Astrocyte (in vitro differentiated cells and primary cell): ENCODE measurements around the gene TOPORS. TPM values are rescaled to one million over a fixed set of nuclear protein-coding genes. Genes with fewer than 3 reads are reported as not detected.

Experiments used
- DNase-seq: peaks from one replicate; pipeline ENCODE4 v3.0.0-alpha.2; 2010; ENCODE audit warnings: low read depth
- FAIRE-seq: peaks from 2 replicates; lab custom pipeline; 2011; peaks lifted over from hg19 to GRCh38; lab: Jason Lieb, UNC
- H2AFZ ChIP-seq: 2 replicates; pipeline ENCODE4 v1.6.0; 2012; ENCODE audit warnings: low read depth, low read length, inconsistent platforms
- H3K27ac ChIP-seq: 2 replicates; pipeline ENCODE4 v1.5.1; 2011; ENCODE audit warnings: low read depth, low read length, inconsistent platforms
- H3K27me3 ChIP-seq: 2 replicates; pipeline ENCODE4 v1.6.0; 2011; ENCODE audit warnings: low read length, inconsistent platforms; ENCODE audit not compliant: insufficient read depth
- H3K36me3 ChIP-seq: 2 replicates; pipeline ENCODE4 v1.5.1; 2011; ENCODE audit warnings: low read length, inconsistent platforms; ENCODE audit not compliant: insufficient read depth
- H3K4me1 ChIP-seq: 2 replicates; pipeline ENCODE4 v1.5.1; 2011; ENCODE audit warnings: low read length, inconsistent platforms; ENCODE audit not compliant: insufficient read depth
- H3K4me2 ChIP-seq: 2 replicates; pipeline ENCODE4 v1.6.0; 2012; ENCODE audit warnings: low read length, inconsistent platforms
- H3K4me3 ChIP-seq: 2 replicates; pipeline ENCODE4 v1.5.1; 2011; ENCODE audit warnings: low read depth, mild to moderate bottlenecking, low read length, inconsistent platforms; ENCODE audit not compliant: insufficient read depth
- H3K79me2 ChIP-seq: 2 replicates; pipeline ENCODE4 v1.6.0; 2012; ENCODE audit warnings: mild to moderate bottlenecking, low read length, inconsistent platforms; ENCODE audit not compliant: insufficient read depth
- H3K9ac ChIP-seq: 2 replicates; pipeline ENCODE4 v1.6.0; 2012; ENCODE audit warnings: mild to moderate bottlenecking, low read length, inconsistent platforms
- H3K9me3 ChIP-seq: 2 replicates; pipeline ENCODE4 v1.5.1; 2012; ENCODE audit warnings: low read depth, mild to moderate bottlenecking, low read length, inconsistent platforms; ENCODE audit not compliant: insufficient read depth
- H4K20me1 ChIP-seq: 2 replicates; pipeline ENCODE4 v1.6.0; 2012; ENCODE audit warnings: low read length, inconsistent platforms; ENCODE audit not compliant: insufficient read depth
- H3K27ac Mint-ChIP-seq: one replicate; pipeline ENCODE4 v1.8.0; 2021; ENCODE audit warnings: mild to moderate bottlenecking, mixed read lengths; ENCODE audit not compliant: unreplicated experiment
- H3K27me3 Mint-ChIP-seq: one replicate; pipeline ENCODE4 v1.8.0; 2021; ENCODE audit warnings: low read depth, mixed read lengths; ENCODE audit not compliant: unreplicated experiment
- H3K36me3 Mint-ChIP-seq: one replicate; pipeline ENCODE4 v1.8.0; 2021; ENCODE audit warnings: low read depth, mixed read lengths; ENCODE audit not compliant: unreplicated experiment
- H3K4me1 Mint-ChIP-seq: one replicate; pipeline ENCODE4 v1.8.0; 2021; ENCODE audit warnings: low read depth, mixed read lengths; ENCODE audit not compliant: unreplicated experiment
- H3K4me3 Mint-ChIP-seq: one replicate; pipeline ENCODE4 v1.8.0; 2021; ENCODE audit warnings: mild to moderate bottlenecking, moderate library complexity, mixed read lengths; ENCODE audit not compliant: unreplicated experiment
- H3K9me3 Mint-ChIP-seq: one replicate; pipeline ENCODE4 v1.8.0; 2021; ENCODE audit warnings: mild to moderate bottlenecking, mixed read lengths; ENCODE audit not compliant: unreplicated experiment
- EZH2 ChIP-seq: IDR thresholded peaks from 2 replicates; pipeline ENCODE4 v1.6.1; 2012; ENCODE audit warnings: mild to moderate bottlenecking, low read length, inconsistent platforms; ENCODE audit not compliant: insufficient read depth
- total RNA-seq: library from RNA; stranded (reverse); gene quantifications from 2 replicates; pipeline ENCODE4 v1.2.1, GENCODE V29; 2021
- TF ChIP-seq, protein P1 (sequence below): IDR thresholded peaks from 2 replicates; pipeline ENCODE4 v1.5.1; 2011; ENCODE audit warnings: low read depth, mild to moderate bottlenecking, inconsistent platforms, low read length, moderate library complexity; ENCODE audit not compliant: insufficient read depth

TOPORS gene
- total RNA-seq, 1 donor from 2014 or later: 20.4 TPM

DNA sequence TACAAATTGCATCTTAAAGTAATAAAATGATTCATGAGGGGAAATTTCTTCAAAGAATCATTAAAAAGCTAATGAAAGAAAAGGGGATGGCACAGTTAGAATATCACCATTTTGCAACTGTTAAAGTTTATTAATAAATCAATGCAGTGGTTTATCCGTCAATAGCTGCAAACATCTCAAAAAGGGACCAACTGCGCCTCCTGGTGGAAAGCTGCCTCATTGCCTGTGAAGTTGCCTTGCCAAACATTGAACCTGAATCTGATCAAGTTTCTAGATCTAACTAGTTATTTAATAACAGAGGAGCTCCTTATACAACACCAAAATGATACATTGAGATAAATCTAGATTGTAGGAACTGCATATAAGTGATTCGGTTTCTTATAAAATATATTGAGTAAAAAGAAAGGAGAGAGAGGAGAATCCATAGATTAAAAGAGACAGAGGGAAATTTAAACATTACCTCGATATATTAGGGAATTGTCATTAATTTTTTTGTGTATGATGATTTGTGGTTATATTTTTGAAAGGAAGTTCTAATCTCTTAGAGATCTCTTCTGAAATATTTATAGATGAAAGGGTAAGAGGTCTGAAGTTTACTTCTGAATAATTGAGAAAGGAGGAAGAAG is 27.4 kb upstream of the TOPORS start:
- Histone ChIP-seq H3K4me2 (no peak overlapping the region), H3K4me3 (no peak overlapping the region), H4K20me1 (no peaks in the 10 kb centered on the region), H3K27me3 (peaks cover 2% of the 10 kb centered on the region), H3K9ac (no peak overlapping the region), H3K9me3 (no peaks in the 10 kb centered on the region), H3K79me2 (no peaks in the 10 kb centered on the region), H3K36me3 (no peaks in the 10 kb centered on the region), H3K4me1 (peaks cover 6% of the 10 kb centered on the region), H2AFZ (no peak overlapping the region), H3K27ac (no peak overlapping the region)
- no peaks in the 10 kb centered on the region for H3K27me3 Mint-ChIP-seq
- DNase-seq: no peak
- no peak overlapping the region for H3K27ac Mint-ChIP-seq
- FAIRE-seq: peak; percentile 76
- peaks cover 14% of the 10 kb centered on the region for H3K4me1 Mint-ChIP-seq
- no peak overlapping the region for H3K4me3 Mint-ChIP-seq
- no peaks in the 10 kb centered on the region for H3K36me3 Mint-ChIP-seq
- no peak for TF ChIP-seq EZH2
- TF ChIP-seq, protein P1, sequence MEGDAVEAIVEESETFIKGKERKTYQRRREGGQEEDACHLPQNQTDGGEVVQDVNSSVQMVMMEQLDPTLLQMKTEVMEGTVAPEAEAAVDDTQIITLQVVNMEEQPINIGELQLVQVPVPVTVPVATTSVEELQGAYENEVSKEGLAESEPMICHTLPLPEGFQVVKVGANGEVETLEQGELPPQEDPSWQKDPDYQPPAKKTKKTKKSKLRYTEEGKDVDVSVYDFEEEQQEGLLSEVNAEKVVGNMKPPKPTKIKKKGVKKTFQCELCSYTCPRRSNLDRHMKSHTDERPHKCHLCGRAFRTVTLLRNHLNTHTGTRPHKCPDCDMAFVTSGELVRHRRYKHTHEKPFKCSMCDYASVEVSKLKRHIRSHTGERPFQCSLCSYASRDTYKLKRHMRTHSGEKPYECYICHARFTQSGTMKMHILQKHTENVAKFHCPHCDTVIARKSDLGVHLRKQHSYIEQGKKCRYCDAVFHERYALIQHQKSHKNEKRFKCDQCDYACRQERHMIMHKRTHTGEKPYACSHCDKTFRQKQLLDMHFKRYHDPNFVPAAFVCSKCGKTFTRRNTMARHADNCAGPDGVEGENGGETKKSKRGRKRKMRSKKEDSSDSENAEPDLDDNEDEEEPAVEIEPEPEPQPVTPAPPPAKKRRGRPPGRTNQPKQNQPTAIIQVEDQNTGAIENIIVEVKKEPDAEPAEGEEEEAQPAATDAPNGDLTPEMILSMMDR: peak; percentile 99
- no peaks in the 10 kb centered on the region for H3K9me3 Mint-ChIP-seq

- H3K4me3 ChIP-seq: no peak overlapping the region
- no peak for TF ChIP-seq EZH2
- TF ChIP-seq, protein P1: no peak
- H3K27ac Mint-ChIP-seq: no peak overlapping the region
- no peak overlapping the region for H3K4me2 ChIP-seq
- H3K4me1 Mint-ChIP-seq: peaks cover 14% of the 10 kb centered on the region
- peaks cover 6% of the 10 kb centered on the region for H3K4me1 ChIP-seq
- H3K79me2 ChIP-seq: no peaks in the 10 kb centered on the region
- no peaks in the 10 kb centered on the region for H3K36me3 Mint-ChIP-seq
- H3K27me3 ChIP-seq: peaks cover 2% of the 10 kb centered on the region
- FAIRE-seq (no peak), DNase-seq (no peak)
- H4K20me1 ChIP-seq: no peaks in the 10 kb centered on the region
- H2AFZ ChIP-seq: no peak overlapping the region
- no peaks in the 10 kb centered on the region for H3K27me3 Mint-ChIP-seq
- H3K9me3 ChIP-seq: no peaks in the 10 kb centered on the region
- no peaks in the 10 kb centered on the region for H3K36me3 ChIP-seq
- no peak overlapping the region for H3K27ac ChIP-seq
- H3K4me3 Mint-ChIP-seq: no peak overlapping the region
- H3K9me3 Mint-ChIP-seq: no peaks in the 10 kb centered on the region
- no peak overlapping the region for H3K9ac ChIP-seq
Measured at GRCh38 chr9:32578976-32579375, 26.6 kb upstream of the TOPORS start.

DNA sequence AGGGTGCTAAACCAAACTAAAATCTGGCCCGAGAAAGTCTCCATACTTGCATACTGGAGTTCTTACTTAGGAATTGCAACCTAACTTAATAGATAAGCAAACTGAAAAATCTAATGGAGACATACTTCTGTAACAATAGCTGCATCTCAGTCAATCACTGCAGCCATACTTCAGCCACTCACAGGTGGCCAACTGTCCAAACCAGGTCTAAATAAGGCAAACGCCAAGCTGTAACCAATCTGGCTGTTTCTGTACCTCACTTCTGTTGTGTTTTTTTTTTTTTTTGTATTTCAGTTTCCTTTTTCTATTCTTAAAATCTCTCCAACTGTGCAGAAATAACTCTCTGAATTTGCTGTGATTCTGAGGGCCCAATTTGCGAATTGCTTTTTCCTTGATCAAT is 24.9 kb upstream of the TOPORS start:
- H3K9me3 Mint-ChIP-seq: no peaks in the 10 kb centered on the region
- DNase-seq (no peak), FAIRE-seq (no peak)
- TF ChIP-seq, protein P1: no peak
- TF ChIP-seq EZH2: no peak
- Histone ChIP-seq H3K4me3 (no peak overlapping the region), H3K9me3 (no peaks in the 10 kb centered on the region), H3K9ac (no peak overlapping the region), H3K4me2 (no peak overlapping the region), H3K4me1 (peaks cover 6% of the 10 kb centered on the region), H3K79me2 (peaks cover 7% of the 10 kb centered on the region), H2AFZ (no peak overlapping the region), H3K27ac (no peak overlapping the region), H3K27me3 (peaks cover 2% of the 10 kb centered on the region), H3K36me3 (no peaks in the 10 kb centered on the region), H4K20me1 (no peaks in the 10 kb centered on the region)
- H3K4me1 Mint-ChIP-seq: peaks cover 14% of the 10 kb centered on the region
- no peaks in the 10 kb centered on the region for H3K36me3 Mint-ChIP-seq
- H3K27ac Mint-ChIP-seq: no peak overlapping the region
- H3K4me3 Mint-ChIP-seq: no peak overlapping the region
- no peaks in the 10 kb centered on the region for H3K27me3 Mint-ChIP-seq
